CD4-positive, alpha-beta T cell treated with Interleukin-17A for 4 hours (primary cell): ENCODE data around the gene MECR.
"Not testable (repeated sequence)": the region's sequence is repeated elsewhere in the genome, so short reads cannot be mapped to it uniquely, and the experiment has no call there.

Source experiments
- DNase-seq: peaks from one replicate; pipeline ENCODE4 v3.0.0-alpha.2; 2020; ENCODE audit warnings: mixed read lengths

MECR gene

GRCh38 chr1:29162476-29163138, 68.1 kb downstream of the MECR start:
- no peak for DNase-seq

- DNase-seq: no peak
These were observed 68.7 kb downstream of the MECR start for GRCh38 chr1:29162025-29162424.

GRCh38 chr1:29159773-29160172, 71.0 kb downstream of the MECR start:
- DNase-seq: no peak

GRCh38 chr1:29157269-29157601, 73.5 kb downstream of the MECR start:
- DNase-seq: no peak

GRCh38 chr1:29156543-29157268, 74.0 kb downstream of the MECR start:
- no peak for DNase-seq

- no peak for DNase-seq
These were observed 78.5 kb downstream of the MECR start for GRCh38 chr1:29152046-29152805.

- DNase-seq: not testable (repeated sequence)
These were observed 80.4 kb downstream of the MECR start for GRCh38 chr1:29150346-29150745.

- no peak for DNase-seq
These were observed 81.9 kb downstream of the MECR start for GRCh38 chr1:29148656-29149491.

- DNase-seq: no peak
These were observed 84.8 kb downstream of the MECR start for GRCh38 chr1:29145739-29146437.

GRCh38 chr1:29144178-29144577, 86.6 kb downstream of the MECR start:
- no peak for DNase-seq

- no peak for DNase-seq
These were observed 88.0 kb downstream of the MECR start for GRCh38 chr1:29142714-29143113.
